Karpas-422 (cell line): Measurements from ENCODE around the gene TRMT5. TPM values are rescaled to one million over a fixed set of nuclear protein-coding genes. Genes with fewer than 3 reads are reported as not detected.

ENCODE experiments used
- DNase-seq: peaks from one replicate; pipeline ENCODE4 v3.0.0-alpha.2; 2015
- H2AFZ ChIP-seq: fragments of 200-600 bp; sonication (generic); 2 replicates; pipeline ENCODE4 v1.6.1; 2014; ENCODE audit warnings: antibody characterized with exemption, low read length, mixed read lengths
- H3K27ac ChIP-seq: fragments of 200-600 bp; sonication (generic); 2 replicates; pipeline ENCODE4 v1.5.1; 2014; ENCODE audit warnings: mild to moderate bottlenecking, low read length, moderate library complexity
- H3K27me3 ChIP-seq: fragments of 200-600 bp; sonication (generic); 2 replicates; pipeline ENCODE4 v1.6.1; 2014; ENCODE audit warnings: low read length, mixed read lengths
- H3K36me3 ChIP-seq: fragments of 200-600 bp; sonication (generic); 2 replicates; pipeline ENCODE4 v1.6.1; 2014; ENCODE audit warnings: low read length, mixed read lengths; ENCODE audit not compliant: insufficient read depth
- H3K4me1 ChIP-seq: fragments of 200-600 bp; sonication (generic); 2 replicates; pipeline ENCODE4 v1.6.1; 2014; ENCODE audit warnings: mild to moderate bottlenecking, low read length, mixed read lengths
- H3K4me2 ChIP-seq: fragments of 200-600 bp; sonication (generic); 2 replicates; pipeline ENCODE4 v1.6.1; 2014; ENCODE audit warnings: low read length, low read depth, mild to moderate bottlenecking; ENCODE audit not compliant: poor library complexity, severe bottlenecking
- H3K4me3 ChIP-seq: fragments of 200-600 bp; sonication (generic); 2 replicates; pipeline ENCODE4 v1.5.1; 2014; ENCODE audit warnings: mild to moderate bottlenecking, antibody characterized with exemption, low read length, mixed read lengths
- H3K79me2 ChIP-seq: fragments of 200-600 bp; sonication (generic); 2 replicates; pipeline ENCODE4 v1.6.1; 2014; ENCODE audit warnings: mild to moderate bottlenecking, low read length, mixed read lengths
- H3K9ac ChIP-seq: fragments of 200-600 bp; sonication (generic); 2 replicates; pipeline ENCODE4 v1.6.0; 2014; ENCODE audit warnings: low read length
- H3K9me2 ChIP-seq: fragments of 200-600 bp; sonication (generic), shearing (Covaris generic); replicated peaks from 2 replicates; pipeline ENCODE4 v1.6.0; 2014; ENCODE audit warnings: mild to moderate bottlenecking, low read length, moderate library complexity; ENCODE audit not compliant: insufficient read depth
- H3K9me3 ChIP-seq: fragments of 300-700, 200-600 bp; sonication (generic); 2 replicates; pipeline ENCODE4 v1.6.1; 2014; ENCODE audit warnings: low read length, mixed read lengths
- H4K20me1 ChIP-seq: fragments of 200-600 bp; sonication (generic); 2 replicates; pipeline ENCODE4 v1.6.1; 2014; ENCODE audit warnings: mild to moderate bottlenecking, antibody characterized with exemption, low read length, low read depth; ENCODE audit not compliant: insufficient read depth
- total RNA-seq: library from RNA; depleted of rRNA; stranded (reverse); fragments of >200 nt; shearing (Covaris generic); gene quantifications from 2 replicates; pipeline ENCODE4 v1.2.3, GENCODE V29; 2014; ENCODE audit warnings: low replicate concordance

TRMT5 gene
- total RNA-seq, 1 experiment from 2014 or later, result 30.5 TPM

DNA sequence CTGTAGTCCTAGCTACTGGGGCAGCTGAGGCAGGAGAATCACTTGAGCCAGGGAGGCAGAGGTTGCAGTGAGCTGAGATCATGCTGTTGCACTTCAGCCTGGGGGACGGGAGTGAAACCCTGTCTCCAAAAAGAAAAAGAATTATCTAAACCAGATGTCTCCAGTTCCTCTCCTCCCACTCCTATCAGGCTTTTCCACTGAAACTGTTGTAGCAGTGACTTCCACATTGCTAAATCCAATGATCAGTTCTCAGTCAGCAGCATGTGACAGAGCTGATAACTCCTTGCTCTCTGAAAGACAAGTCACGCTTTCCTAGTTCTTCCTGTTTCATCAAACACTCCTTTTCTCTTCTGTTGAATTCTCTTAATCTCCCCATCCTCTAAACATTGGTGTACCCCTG, 8.7 kb upstream of the TRMT5 start:
- H3K27me3 ChIP-seq, result no peaks in the 10 kb centered on the region
- H3K9me3 ChIP-seq, result no peaks in the 10 kb centered on the region
- no peaks in the 10 kb centered on the region for H4K20me1 ChIP-seq
- H3K4me3 ChIP-seq, result no peak overlapping the region
- H2AFZ ChIP-seq, result no peak overlapping the region
- DNase-seq, result no peak
- H3K36me3 ChIP-seq, result peaks cover 91% of the 10 kb centered on the region
- H3K4me2 ChIP-seq, result no peak overlapping the region
- peaks cover 42% of the 10 kb centered on the region for H3K4me1 ChIP-seq
- no peaks in the 10 kb centered on the region for H3K9me2 ChIP-seq
- no peak overlapping the region for H3K27ac ChIP-seq
- no peak overlapping the region for H3K9ac ChIP-seq
- H3K79me2 ChIP-seq, result peaks cover 95% of the 10 kb centered on the region

DNA sequence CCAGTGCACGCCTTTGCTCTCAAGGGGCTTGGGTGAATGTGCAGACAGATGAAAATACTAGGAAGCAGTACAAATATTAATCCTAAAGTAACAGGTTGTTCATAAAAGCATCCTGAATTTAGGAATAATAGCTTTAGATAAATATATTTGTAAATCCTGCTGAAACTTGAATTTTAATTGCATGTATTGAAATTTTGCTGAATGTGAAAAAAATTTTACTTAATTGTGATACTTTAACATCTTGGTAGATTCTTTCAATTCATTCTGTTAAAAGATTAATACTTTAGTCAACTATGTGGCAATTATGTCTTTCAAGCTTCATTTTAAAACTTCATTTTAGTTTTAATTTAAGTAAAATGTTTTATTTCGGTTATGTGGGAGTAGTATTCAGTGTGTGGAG, 5.6 kb upstream of the TRMT5 start:
- no peak for DNase-seq
- Histone ChIP-seq H3K79me2 (peaks cover 98% of the 10 kb centered on the region), H3K9me3 (no peaks in the 10 kb centered on the region)

DNA sequence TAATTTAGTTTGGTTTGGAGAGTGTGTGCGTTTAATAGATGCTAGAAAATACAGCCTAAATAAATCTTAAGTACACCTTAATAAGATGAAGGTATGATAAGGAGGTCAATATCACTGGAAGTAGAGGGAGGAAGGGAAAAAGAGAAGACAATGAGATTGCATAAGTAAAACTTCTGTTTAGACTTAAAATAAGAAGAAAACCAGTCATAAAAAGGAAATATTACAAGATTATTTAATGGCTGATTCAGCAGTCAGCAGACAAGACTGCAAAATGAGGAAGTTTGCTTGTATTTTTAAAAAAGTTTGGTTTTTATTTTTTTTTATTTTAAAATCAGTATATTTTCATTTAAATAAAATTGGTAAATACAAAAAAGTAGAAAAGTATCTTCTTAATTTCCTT, 3.3 kb upstream of the TRMT5 start:
- H3K9me2 ChIP-seq, result no peaks in the 10 kb centered on the region
- DNase-seq, result no peak
- peak overlapping the region; percentile 6; the same call in 1 of the 2 replicates for H3K9ac ChIP-seq
- H4K20me1 ChIP-seq, result no peaks in the 10 kb centered on the region
- peak overlapping the region; percentile 82 for H3K4me2 ChIP-seq
- peaks cover 79% of the 10 kb centered on the region for H3K4me1 ChIP-seq
- H3K27me3 ChIP-seq, result no peaks in the 10 kb centered on the region
- H3K36me3 ChIP-seq, result peaks cover 72% of the 10 kb centered on the region
- H3K9me3 ChIP-seq, result no peaks in the 10 kb centered on the region
- peak overlapping the region; percentile 89 for H3K4me3 ChIP-seq
- peak overlapping the region; percentile 82 for H3K27ac ChIP-seq
- peaks cover 98% of the 10 kb centered on the region for H3K79me2 ChIP-seq
- H2AFZ ChIP-seq, result no peak overlapping the region

More for the DNA sequence above, 5.6 kb upstream of the TRMT5 start:
- Histone ChIP-seq H3K36me3 (peaks cover 89% of the 10 kb centered on the region), H2AFZ (no peak overlapping the region), H3K9ac (no peak overlapping the region), H3K4me2 (peak overlapping the region; percentile 33), H3K27ac (peak overlapping the region; percentile 82), H3K4me3 (no peak overlapping the region), H3K9me2 (no peaks in the 10 kb centered on the region), H4K20me1 (no peaks in the 10 kb centered on the region), H3K4me1 (peaks cover 67% of the 10 kb centered on the region), H3K27me3 (no peaks in the 10 kb centered on the region)

DNA sequence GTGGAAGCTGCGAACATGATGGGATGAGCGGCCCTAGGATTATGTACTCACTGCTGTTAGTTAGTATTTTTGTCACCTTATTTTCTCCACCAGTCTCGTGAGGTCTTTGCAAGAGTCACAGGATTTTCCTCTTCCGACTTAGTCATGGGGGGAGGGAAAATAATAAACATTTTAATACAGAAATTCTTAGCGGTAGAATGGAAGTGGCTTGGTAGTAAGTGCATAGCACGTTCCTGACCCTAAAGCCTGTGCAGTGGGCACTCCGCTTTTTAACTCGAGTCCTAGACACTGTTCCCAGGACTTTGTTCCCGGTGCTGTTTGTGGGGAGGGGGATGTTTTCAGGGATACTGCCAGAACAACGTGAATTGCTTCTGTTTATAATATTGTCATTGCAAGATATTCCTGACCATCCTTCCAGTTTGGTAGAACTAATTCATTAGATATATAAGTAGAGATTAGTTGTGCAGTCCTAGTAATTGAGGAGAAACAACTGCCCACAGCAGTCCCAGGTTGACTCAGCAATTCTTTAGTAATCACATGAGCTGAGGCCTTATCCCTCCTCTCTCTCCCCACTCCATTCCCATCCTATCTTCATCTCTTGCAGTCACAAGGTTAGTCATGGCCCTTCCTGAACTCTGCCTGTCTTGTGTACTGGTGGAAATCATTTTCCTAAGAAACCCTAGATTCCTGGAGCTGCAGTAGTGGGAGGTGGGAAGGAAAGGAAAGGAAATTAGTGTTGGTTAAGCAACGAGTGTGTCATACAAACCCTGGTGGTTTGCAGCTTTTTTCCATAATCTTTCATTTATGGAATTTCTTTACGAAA, 965 bp upstream of the TRMT5 start:
- H3K4me3 ChIP-seq, result peak overlapping the region; percentile 89
- no peaks in the 10 kb centered on the region for H3K9me2 ChIP-seq
- H3K27me3 ChIP-seq, result no peaks in the 10 kb centered on the region
- DNase-seq, result peak; percentile 71
- peaks cover 83% of the 10 kb centered on the region for H3K4me1 ChIP-seq
- peak overlapping the region; percentile 82 for H3K27ac ChIP-seq
- H3K4me2 ChIP-seq, result peak overlapping the region; percentile 82
- H4K20me1 ChIP-seq, result no peaks in the 10 kb centered on the region
- H3K36me3 ChIP-seq, result peaks cover 72% of the 10 kb centered on the region
- H2AFZ ChIP-seq, result no peak overlapping the region
- H3K9ac ChIP-seq, result peak overlapping the region; percentile 86
- H3K9me3 ChIP-seq, result no peaks in the 10 kb centered on the region
- H3K79me2 ChIP-seq, result peaks cover 98% of the 10 kb centered on the region

DNA sequence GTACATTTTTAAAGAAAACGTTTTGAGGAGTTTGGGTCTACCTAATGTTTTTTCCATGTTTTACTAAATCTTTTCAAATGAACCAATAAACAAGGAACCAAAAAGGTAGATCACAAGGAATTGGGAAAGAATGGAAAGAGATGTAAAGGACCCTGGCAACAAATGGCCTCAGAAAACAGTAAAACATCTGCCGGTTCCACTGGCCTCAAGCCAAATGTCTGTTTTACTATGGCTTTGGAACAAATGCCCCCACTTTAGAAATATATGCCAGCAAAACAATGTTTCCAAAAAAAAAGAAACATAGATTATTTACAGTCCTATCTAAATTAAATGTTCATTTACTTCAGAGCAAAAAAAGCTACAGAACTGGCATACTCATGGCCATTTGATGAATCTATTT, 3.0 kb downstream of the TRMT5 start:
- DNase-seq, result no peak
- peak overlapping the region; percentile 82 for H3K27ac ChIP-seq
- peaks cover 90% of the 10 kb centered on the region for H3K79me2 ChIP-seq
- peaks cover 63% of the 10 kb centered on the region for H3K4me1 ChIP-seq
- H3K4me2 ChIP-seq, result peak overlapping the region; percentile 82
- peak overlapping the region; percentile 89 for H3K4me3 ChIP-seq
- no peaks in the 10 kb centered on the region for H3K9me2 ChIP-seq
- H3K27me3 ChIP-seq, result no peaks in the 10 kb centered on the region
- H3K9me3 ChIP-seq, result no peaks in the 10 kb centered on the region
- H4K20me1 ChIP-seq, result no peaks in the 10 kb centered on the region
- no peak overlapping the region for H3K9ac ChIP-seq
- peaks cover 66% of the 10 kb centered on the region for H3K36me3 ChIP-seq
- H2AFZ ChIP-seq, result no peak overlapping the region

DNA sequence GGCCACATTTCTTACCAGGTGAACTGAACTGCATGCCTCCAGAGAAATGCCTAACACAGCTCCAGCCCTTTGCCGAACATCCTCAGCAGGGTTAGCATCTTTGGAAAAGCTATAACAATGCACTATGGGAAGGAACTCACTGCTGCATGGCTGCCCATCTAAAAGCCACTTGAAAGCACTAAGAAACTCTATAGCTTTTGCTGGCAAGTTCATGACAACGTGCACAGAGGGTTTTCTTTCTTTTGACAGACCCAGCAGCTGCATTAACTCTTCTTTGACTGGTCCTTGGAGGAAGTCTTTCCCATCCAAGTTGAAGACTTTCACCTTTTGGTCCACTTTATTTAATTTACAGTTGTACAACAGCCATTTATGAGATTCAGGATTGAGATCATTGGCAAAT, 5.3 kb downstream of the TRMT5 start:
- no peak for DNase-seq
- H3K4me2 ChIP-seq, result peak overlapping the region; percentile 82
- H3K4me1 ChIP-seq, result peaks cover 64% of the 10 kb centered on the region
- no peaks in the 10 kb centered on the region for H3K27me3 ChIP-seq
- H4K20me1 ChIP-seq, result no peaks in the 10 kb centered on the region
- H3K9me2 ChIP-seq, result no peaks in the 10 kb centered on the region
- H3K79me2 ChIP-seq, result peaks cover 67% of the 10 kb centered on the region
- peak overlapping the region; percentile 82 for H3K27ac ChIP-seq
- no peak overlapping the region for H3K9ac ChIP-seq
- H3K4me3 ChIP-seq, result no peak overlapping the region
- H2AFZ ChIP-seq, result no peak overlapping the region
- H3K9me3 ChIP-seq, result no peaks in the 10 kb centered on the region
- H3K36me3 ChIP-seq, result peaks cover 61% of the 10 kb centered on the region

DNA sequence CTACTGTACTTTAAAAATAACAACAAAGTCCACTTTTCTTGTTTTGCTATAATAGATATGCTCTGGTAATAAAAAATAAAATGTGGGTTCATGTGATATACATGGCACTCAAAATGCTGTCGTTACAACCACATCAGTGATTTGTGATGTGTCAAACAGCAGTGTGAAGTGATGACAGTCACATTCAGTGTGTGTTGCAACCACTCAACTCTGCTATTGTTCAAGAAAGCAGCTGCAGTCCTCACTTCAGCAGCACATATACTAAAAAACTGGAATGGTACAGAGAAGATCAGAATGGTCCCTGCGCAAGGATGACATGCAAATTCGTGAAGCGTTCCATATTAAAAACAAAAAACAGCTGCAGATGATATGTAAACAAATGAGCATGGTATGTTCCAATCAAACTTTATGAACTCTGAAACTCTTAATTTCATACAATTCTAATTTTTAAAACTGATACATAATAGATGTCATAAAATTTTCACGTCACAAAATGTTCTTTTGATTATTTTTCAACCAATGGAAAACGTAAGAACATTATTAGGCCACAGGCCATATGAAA, 6.7 kb downstream of the TRMT5 start:
- Histone ChIP-seq H3K4me1 (peaks cover 64% of the 10 kb centered on the region), H3K4me2 (no peak overlapping the region), H3K9me2 (no peaks in the 10 kb centered on the region), H3K36me3 (peaks cover 56% of the 10 kb centered on the region), H3K79me2 (peaks cover 53% of the 10 kb centered on the region), H3K27me3 (no peaks in the 10 kb centered on the region), H3K4me3 (no peak overlapping the region), H3K9me3 (no peaks in the 10 kb centered on the region), H4K20me1 (no peaks in the 10 kb centered on the region), H2AFZ (no peak overlapping the region), H3K9ac (no peak overlapping the region), H3K27ac (no peak overlapping the region)
- DNase-seq, result no peak

DNA sequence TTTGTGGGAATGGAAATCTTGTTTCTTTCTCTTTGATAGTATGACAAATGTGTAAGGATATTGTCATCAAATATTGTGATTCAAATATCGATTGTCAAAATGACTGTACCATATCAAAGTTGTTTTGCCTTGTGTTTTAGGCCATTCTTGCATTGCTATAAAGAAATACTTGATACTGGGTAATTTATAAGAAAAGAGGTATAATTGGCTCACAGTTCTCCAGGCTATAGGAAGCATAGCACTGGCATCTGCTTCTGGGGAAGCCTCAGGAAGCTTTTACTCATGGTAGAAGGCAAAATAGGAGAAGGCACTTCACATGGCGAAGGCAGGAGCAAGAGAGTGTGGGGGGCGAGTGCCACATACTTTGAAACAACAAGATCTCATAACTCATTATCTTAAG, 7.8 kb downstream of the TRMT5 start:
- no peak overlapping the region for H3K4me3 ChIP-seq
- no peak overlapping the region for H3K4me2 ChIP-seq
- no peak for DNase-seq

More for the DNA sequence above, 7.8 kb downstream of the TRMT5 start:
- Histone ChIP-seq H4K20me1 (no peaks in the 10 kb centered on the region), H3K4me1 (peaks cover 62% of the 10 kb centered on the region), H3K27me3 (no peaks in the 10 kb centered on the region), H3K27ac (0 out of 2 replicates have a peak overlapping the region, but pooled peaks have one; percentile 10), H3K9me2 (no peaks in the 10 kb centered on the region), H3K79me2 (peaks cover 42% of the 10 kb centered on the region), H3K9ac (no peak overlapping the region), H3K36me3 (peaks cover 48% of the 10 kb centered on the region), H3K9me3 (no peaks in the 10 kb centered on the region), H2AFZ (no peak overlapping the region)
